Cardiac septum (tissue), 1 donor: ENCODE measurements around the gene AWAT1. TPM values are rescaled to one million over a fixed set of nuclear protein-coding genes. Genes with fewer than 3 reads are reported as not detected.
"Not testable (repeated sequence)": the region's sequence is repeated elsewhere in the genome, so short reads cannot be mapped to it uniquely, and the experiment has no call there.

Source experiments
- DNase-seq: peaks from one replicate; pipeline ENCODE4 v3.0.0-alpha.2; 2020; ENCODE audit warnings: low spot score
- intact Hi-C: fragments of 100-400 bp; cut with DNase I; formaldehyde crosslinking; loops from one replicate; pipeline ENCODE4 v1.14.0; 2022
- total RNA-seq: library from RNA; stranded (reverse); fragmentation: NEBNext Ultra II Directional; extraction: Animal tissue kit (Norgen Biotek cat#: 25700); gene quantifications from one replicate; pipeline ENCODE4 v1.2.1, GENCODE V29; 2021
- donor health status: DM: no; HTN: no; CAD: no.

The AWAT1 gene
- total RNA-seq, 1 donor from 2014 or later = not detected

GRCh38 chrX:70257423-70258288 lies 23.2 kb downstream of the AWAT1 start:
- DNase-seq = no peak
- intact Hi-C loops = no loop called here

GRCh38 chrX:70260104-70260503 lies 25.6 kb downstream of the AWAT1 start, which contains the start of gene P2RY4:
Gene P2RY4 (minus strand): TSS chrX:70260204. CDS start chrX:70259624, 580 bp downstream.
- DNase-seq = no peak
- intact Hi-C loops = loop anchor here (2.0 kb wide), 1 partner anchor 61 kb away; no protein-coding TSS in a partner anchor

- intact Hi-C loops = no loop called here
- DNase-seq = no peak
Observed at GRCh38 chrX:70262952-70263567, 28.6 kb downstream of the AWAT1 start.

GRCh38 chrX:70264784-70265183 lies 30.3 kb downstream of the AWAT1 start:
- intact Hi-C loops = no loop called here
- no peak for DNase-seq

GRCh38 chrX:70268034-70268433 lies 33.6 kb downstream of the AWAT1 start, which contains the start of gene ARR3:
Gene ARR3 (plus strand): TSS chrX:70268334. CDS start chrX:70269386, 1,052 bp downstream.
- intact Hi-C loops = no loop called here
- no peak for DNase-seq

- intact Hi-C loops, DNase-seq: not testable (repeated sequence)
Observed at GRCh38 chrX:70274029-70274428, 39.6 kb downstream of the AWAT1 start.

GRCh38 chrX:70279081-70279480 lies 44.6 kb downstream of the AWAT1 start:
- no peak for DNase-seq
- intact Hi-C loops = no loop called here

GRCh38 chrX:70280573-70280972 lies 46.1 kb downstream of the AWAT1 start:
- intact Hi-C loops = no loop called here
- no peak for DNase-seq

GRCh38 chrX:70281951-70282350 lies 47.5 kb downstream of the AWAT1 start, which contains the start of gene RAB41:
Gene RAB41 (plus strand): TSS chrX:70282172. CDS start chrX:70282218, 46 bp downstream.
- intact Hi-C loops = no loop called here
- no peak for DNase-seq

- intact Hi-C loops = no loop called here
- no peak for DNase-seq
Observed at GRCh38 chrX:70289168-70289792, 54.8 kb downstream of the AWAT1 start.

Other genes with a start within 250 kb of the AWAT1 start
- not detected for gene AWAT2, start 184.7 kb upstream of the AWAT1 start, total RNA-seq
- not detected for gene OTUD6A, start 172.2 kb upstream of the AWAT1 start, total RNA-seq
- 31.2 TPM for gene IGBP1, start 101.2 kb upstream of the AWAT1 start, total RNA-seq
- gene DGAT2L6, start 57.2 kb upstream of the AWAT1 start, total RNA-seq = not detected
- gene P2RY4, start 25.5 kb downstream of the AWAT1 start, total RNA-seq = 0.24 TPM
- gene ARR3, start 33.7 kb downstream of the AWAT1 start, total RNA-seq = not detected
- not detected for gene RAB41, start 47.5 kb downstream of the AWAT1 start, total RNA-seq
- 32.7 TPM for gene PDZD11, start 55.3 kb downstream of the AWAT1 start, total RNA-seq
- gene KIF4A, start 55.4 kb downstream of the AWAT1 start, total RNA-seq = 0.38 TPM
- not detected for gene GDPD2, start 188.7 kb downstream of the AWAT1 start, total RNA-seq
- gene DLG3, start 210.2 kb downstream of the AWAT1 start, total RNA-seq = 10.9 TPM